ENCODE measurements around the gene COL13A1.

The COL13A1 gene

GRCh38 chr10:69906425-69906824 is 104.7 kb downstream of the COL13A1 start:
- no peak for DNase-seq (ENCODE audit: low read depth, low spot score)

- DNase-seq (ENCODE audit: low read depth, low spot score), result no peak
Observed at GRCh38 chr10:69907517-69907916, 105.8 kb downstream of the COL13A1 start.

GRCh38 chr10:69908124-69908523 is 106.4 kb downstream of the COL13A1 start:
- no peak for DNase-seq (ENCODE audit: low read depth, low spot score)

- no peak for DNase-seq (ENCODE audit: low read depth, low spot score)
Observed at GRCh38 chr10:69910561-69910960, 108.9 kb downstream of the COL13A1 start.

- DNase-seq (ENCODE audit: low read depth, low spot score), result no peak
Observed at GRCh38 chr10:69911613-69912528, 110.2 kb downstream of the COL13A1 start.

DNA sequence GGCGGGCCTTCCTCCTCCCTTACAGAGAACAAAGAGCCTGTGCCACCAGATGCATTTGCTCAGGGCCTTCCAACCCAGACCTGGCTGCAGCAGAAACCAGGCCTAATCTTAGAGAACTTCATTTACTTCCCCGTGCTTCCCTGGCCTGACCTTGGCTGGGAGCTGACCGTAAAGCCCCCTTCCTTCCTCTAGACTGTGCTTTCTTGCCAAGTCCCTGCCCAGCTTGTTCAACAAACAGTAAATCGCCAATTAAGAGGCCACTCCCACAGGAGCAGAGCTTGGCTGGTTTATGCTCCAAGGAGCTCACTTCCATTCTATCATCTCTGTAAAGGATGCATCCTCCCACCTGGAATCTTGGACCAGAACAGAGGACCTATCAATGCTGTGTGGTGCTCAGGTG is 110.9 kb downstream of the COL13A1 start:
- DNase-seq (ENCODE audit: low read depth, low spot score), result no peak

- DNase-seq (ENCODE audit: low read depth, low spot score), result no peak
Observed at GRCh38 chr10:69913606-69914382, 112.1 kb downstream of the COL13A1 start.

DNA sequence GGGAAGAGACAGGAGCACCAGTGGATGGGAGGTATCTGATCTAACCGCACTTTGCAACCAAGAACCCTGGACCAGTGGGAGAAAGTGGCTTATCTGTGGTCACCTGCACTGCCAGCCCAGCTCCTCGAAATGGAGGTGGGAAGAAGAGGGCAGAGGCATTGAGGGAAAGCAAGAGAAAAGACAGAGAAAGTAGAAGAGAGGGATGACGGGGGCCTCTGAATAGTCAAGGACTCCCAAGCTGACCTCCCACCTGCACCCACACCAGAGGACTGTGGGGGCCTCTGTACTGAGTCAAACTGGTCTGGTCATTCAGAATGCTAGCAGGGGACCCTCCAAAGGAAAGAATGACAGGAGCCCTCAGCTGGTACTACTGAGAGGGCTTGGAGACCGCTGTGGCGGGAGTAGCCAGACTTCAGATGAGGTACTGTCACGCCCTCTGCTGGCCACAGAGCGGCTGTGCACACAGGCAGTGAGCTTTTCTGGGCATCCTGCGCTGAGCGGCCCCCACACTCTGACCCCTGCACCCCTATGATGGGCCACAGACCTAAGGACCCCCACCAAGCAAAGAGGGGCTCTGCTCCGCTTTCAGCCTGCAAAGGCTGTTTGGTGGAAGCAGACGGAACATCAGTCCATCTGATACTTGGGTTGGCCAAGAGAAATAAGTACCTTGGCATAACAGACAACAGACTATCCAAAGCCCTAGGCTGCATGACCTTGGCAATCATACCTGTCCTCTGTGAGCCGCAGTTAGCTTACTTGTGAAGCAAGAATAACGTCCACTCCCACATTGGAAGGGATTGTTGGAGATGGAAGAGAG is 112.9 kb downstream of the COL13A1 start:
- peak; percentile 21 for DNase-seq (ENCODE audit: low read depth, low spot score)

DNA sequence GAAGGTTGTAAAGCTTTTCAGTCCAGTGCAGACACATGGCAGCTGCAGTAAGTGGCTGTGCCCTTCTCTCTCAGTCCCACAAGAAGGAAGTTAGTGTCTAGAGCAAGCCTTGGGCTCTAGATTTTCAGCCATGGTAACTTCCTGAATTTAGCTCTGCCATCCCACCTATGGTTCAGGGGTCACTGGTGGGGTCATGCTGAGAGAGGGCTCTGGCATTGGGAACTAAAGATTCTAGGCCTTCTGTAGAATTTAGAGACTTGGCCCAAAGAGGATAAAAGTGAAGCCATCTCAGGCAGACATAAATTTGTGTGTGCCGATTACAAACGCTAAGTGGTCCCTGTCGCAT is 113.5 kb downstream of the COL13A1 start:
- no peak for DNase-seq (ENCODE audit: low read depth, low spot score)

- no peak for DNase-seq (ENCODE audit: low read depth, low spot score)
Observed at GRCh38 chr10:69916118-69916517, 114.4 kb downstream of the COL13A1 start.

GRCh38 chr10:69918036-69918435 is 116.3 kb downstream of the COL13A1 start:
- no peak for DNase-seq (ENCODE audit: low read depth, low spot score)

DNA sequence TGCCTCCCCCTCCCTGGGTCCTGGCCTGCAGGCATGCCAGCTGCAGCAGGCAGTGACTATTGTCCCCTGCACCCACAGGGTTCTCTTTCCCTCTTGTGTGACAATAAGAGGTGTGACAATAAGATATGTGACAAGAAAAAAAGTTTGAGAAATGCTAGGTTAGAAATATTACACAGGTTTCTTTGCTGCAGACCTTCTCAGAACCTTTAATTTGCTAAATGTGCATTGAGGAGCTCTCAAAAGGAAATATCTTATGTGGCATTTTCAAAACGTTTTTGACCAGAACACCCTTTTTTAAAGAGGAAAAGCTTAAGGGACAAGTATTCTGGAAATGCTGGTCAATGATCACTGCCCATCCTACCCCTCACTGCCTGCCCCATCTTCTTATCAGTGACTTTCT is 117.5 kb downstream of the COL13A1 start:
- no peak for DNase-seq (ENCODE audit: low read depth, low spot score)

DNA sequence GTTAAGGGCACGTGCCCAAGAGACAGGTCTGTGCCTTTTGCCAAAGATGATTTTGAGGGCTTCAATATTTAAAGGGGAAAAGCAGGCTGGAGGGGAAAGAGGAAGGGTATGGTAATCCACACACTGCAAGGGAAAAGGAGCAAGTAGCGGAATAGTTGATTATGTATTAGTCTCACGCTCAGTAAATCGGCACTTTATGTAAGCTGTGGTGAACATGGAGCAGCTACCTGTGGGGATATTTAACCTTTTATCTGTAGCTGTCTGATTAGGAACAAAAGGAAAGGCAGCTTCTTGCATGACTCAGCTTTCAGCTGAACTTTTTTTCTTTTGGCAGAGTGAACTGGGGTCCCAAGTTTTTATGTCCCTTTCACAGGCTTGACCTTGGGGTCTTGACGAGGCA is 123.4 kb downstream of the COL13A1 start:
- no peak for DNase-seq (ENCODE audit: low read depth, low spot score)

DNA sequence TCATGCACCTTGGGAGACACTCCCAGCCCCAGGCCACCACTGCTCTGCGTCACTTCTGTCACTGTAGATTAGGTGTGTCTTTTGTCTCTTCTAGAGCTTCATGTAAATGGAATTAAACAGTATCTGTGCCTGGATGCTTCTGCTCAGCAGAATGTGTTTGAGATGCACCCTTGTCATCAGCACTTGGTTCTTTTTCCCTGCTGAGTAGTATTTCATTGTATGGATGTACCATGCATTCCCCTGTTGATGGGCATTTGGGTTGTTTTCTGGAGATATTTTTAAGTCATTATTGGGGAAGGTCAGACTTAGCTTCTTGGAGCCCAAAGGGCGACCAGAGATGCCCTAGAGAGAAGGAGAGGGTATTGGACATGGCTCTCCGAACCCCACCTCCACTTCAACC is 126.6 kb downstream of the COL13A1 start:
- DNase-seq (ENCODE audit: low read depth, low spot score), result no peak

DNA sequence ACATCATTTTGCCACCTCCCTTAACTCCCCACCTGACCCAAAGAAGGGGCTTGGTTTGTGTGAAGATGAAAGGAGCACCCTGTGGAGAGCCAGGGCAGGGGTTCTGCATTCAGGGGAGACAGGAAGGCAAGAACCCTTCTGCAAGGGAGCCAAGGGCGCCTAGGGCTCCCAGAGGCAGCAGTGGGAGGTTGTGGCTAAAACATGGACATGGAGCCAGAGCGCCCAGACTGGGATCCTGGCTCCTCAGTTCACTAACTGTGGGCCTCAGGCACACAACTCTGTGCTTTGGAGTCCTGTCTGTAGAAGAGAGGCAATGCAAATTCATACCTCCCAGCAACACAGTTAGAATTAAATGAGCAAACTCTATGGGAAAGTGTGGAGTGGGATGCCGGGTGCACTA is 127.9 kb downstream of the COL13A1 start:
- no peak for DNase-seq (ENCODE audit: low read depth, low spot score)

GRCh38 chr10:69934768-69935167 is 133.1 kb downstream of the COL13A1 start:
- no peak for DNase-seq (ENCODE audit: low read depth, low spot score)

DNA sequence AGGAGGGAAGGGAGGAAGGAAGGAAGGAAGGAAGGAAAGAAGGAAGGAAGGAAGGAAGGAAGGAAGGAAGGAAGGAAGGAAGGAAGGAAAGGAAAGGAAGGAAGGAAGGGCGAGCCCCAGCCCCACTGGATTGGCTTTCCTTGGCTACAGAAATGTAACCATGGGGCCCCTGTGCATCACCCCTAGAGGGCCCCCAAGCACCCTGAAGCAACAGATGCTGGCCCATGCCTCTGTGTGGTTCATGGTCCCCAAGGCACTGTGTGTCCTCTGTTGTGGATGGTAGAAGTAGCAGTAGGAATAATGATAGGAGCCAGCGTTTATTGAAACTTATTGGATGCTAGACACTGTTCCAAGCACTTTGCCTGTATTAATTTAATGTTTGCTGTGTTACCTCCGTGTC is 134.4 kb downstream of the COL13A1 start:
- no peak for DNase-seq (ENCODE audit: low read depth, low spot score)

DNA sequence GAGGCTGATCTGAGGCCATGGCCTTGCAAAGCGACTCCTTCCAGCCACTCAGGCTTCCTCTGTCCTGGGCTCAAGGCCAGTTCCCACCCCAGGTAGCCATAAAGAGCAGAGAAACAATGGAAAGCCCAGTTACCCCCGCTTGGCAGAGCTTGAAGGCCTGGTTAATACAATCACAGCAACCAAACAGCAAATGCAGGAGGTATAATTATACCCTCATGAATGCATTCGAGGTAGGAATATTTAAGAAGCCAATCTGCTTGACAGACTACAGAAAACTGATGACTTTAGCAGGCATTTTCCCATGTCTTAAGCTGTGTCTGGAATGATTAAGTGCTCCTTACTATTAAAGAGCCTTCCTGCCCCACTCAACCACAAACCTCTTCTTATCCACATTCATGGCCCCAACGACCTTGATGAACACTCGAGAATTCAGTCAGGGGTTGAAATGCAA is 136.9 kb downstream of the COL13A1 start:
- no peak for DNase-seq (ENCODE audit: low read depth, low spot score)

- DNase-seq (ENCODE audit: low read depth, low spot score), result no peak
Observed at GRCh38 chr10:69939061-69939460, 137.4 kb downstream of the COL13A1 start.

GRCh38 chr10:69939481-69939880 is 137.8 kb downstream of the COL13A1 start:
- DNase-seq (ENCODE audit: low read depth, low spot score), result no peak

GRCh38 chr10:69941730-69942129 is 140.0 kb downstream of the COL13A1 start:
- DNase-seq (ENCODE audit: low read depth, low spot score), result no peak

DNA sequence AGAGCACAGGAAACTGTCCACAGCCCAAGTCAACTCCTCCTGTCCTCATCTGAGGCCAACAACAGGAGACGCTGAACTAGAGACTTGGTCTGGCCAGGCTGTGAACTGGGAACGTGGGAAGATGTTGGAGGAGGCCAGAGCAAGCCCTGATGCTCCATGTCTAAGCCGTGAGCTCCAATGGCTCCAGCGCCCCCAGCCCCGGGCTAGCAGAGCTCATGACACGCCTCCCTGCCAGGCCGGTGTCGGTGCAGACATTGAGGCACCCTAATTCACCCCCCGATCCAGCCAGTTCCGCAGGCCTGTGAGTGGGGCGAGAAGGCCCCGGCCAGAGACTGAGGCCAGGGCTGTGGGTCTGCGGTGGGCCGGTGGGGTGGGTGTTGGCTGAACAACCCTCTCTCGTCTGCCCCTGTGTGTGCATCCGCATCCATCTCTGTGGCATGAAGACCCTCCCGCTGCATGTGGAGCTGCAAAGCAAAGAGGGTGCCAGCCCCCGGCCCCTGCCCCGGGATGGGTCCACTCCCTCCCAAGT is 141.7 kb downstream of the COL13A1 start:
- no peak for DNase-seq (ENCODE audit: low read depth, low spot score)
